NT2/D1 (cell line): Measurements from ENCODE around the gene PLA2G12B.

Source experiments
- SUZ12 ChIP-seq: IDR thresholded peaks from 2 replicates; pipeline ENCODE4 v1.6.1; 2011; ENCODE audit not compliant: insufficient read length, insufficient read depth; ENCODE audit errors: extremely low read depth
- ZNF274 ChIP-seq: IDR thresholded peaks from 2 replicates; pipeline ENCODE4 v1.6.1; 2011; ENCODE audit warnings: mild to moderate bottlenecking, low read depth, low read length

DNA sequence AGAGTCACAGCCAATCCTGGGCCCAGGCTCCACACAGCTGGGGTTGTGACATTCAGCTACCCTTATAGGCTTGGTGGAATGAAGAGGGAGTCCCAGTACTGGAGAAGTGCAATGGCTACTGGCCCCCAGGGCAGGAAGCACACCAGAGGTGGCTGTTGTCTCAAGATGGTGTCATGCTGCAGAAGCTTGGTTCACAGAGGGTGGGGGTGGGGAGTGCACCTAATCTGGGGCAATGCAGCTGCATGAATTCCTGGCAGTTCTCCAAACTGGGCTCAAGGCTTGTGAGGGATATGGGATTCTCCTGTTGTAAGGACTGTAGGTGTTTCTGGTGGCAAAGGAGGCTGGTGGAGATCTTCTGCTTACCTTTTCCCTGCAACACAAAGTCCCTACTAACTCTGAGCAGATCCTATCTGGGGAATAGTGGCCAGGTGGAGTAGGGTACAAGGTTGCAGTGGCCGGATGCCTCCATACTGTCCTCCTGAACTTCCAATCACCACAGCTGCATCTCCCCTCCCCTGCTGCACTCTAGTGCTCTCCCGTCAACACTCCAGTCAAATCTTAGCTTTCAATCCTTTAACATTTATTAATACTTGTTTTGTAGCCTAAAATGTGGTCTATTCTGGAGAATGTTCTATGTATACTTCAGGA, 27.4 kb upstream of the PLA2G12B start:
- TF ChIP-seq SUZ12 (no peak), ZNF274 (no peak)
